Immature natural killer cell (primary cell): ENCODE measurements around the gene SLC38A6. TPM values are rescaled to one million over a fixed set of nuclear protein-coding genes. Genes with fewer than 3 reads are reported as not detected.
A peak's percentile ranks its signal among the peaks of the same experiment; 100 is the strongest.

Experiments
- DNase-seq, 3 donors: peaks; one replicate each; pipeline ENCODE4 v3.0.0; 2022; ENCODE audit warnings: mixed read lengths in 1 of 3
- H3K27ac Mint-ChIP-seq, 6 donors: one replicate each; pipeline ENCODE4 v1.8.0; 2020; ENCODE audit warnings: mixed read lengths in 6 of 6, mild to moderate bottlenecking in 5 of 6, inconsistent platforms in 4 of 6, moderate library complexity in 3 of 6
- H3K27me3 Mint-ChIP-seq, 3 donors: one replicate each; pipeline ENCODE4 v1.8.0; 2020 to 2021; ENCODE audit warnings: low read depth in 3 of 3, mild to moderate bottlenecking in 3 of 3, mixed read lengths in 3 of 3, moderate library complexity in 3 of 3, inconsistent platforms in 1 of 3
- H3K36me3 Mint-ChIP-seq, 3 donors: one replicate each; pipeline ENCODE4 v1.8.0; 2020; ENCODE audit warnings: mixed read lengths in 3 of 3, inconsistent platforms in 2 of 3, mild to moderate bottlenecking in 2 of 3
- H3K4me1 Mint-ChIP-seq, 2 donors: one replicate each; pipeline ENCODE4 v1.8.0; 2020; ENCODE audit warnings: inconsistent platforms in 2 of 2, mild to moderate bottlenecking in 2 of 2, mixed read lengths in 2 of 2, moderate library complexity in 1 of 2
- H3K4me3 Mint-ChIP-seq, 5 donors: one replicate each; pipeline ENCODE4 v1.8.0; 2020; ENCODE audit warnings: mild to moderate bottlenecking in 5 of 5, mixed read lengths in 5 of 5, inconsistent platforms in 3 of 5, moderate library complexity in 3 of 5
- H3K9me3 Mint-ChIP-seq, 6 donors: one replicate each; pipeline ENCODE4 v1.8.0; 2020; ENCODE audit warnings: mild to moderate bottlenecking in 6 of 6, mixed read lengths in 6 of 6, inconsistent platforms in 4 of 6, moderate library complexity in 3 of 6
- polyA plus RNA-seq, 3 donors: library from polyadenylated mRNA; unstranded; fragments of 300-500 nt; fragmentation: Illumina TruSeq; gene quantifications; one replicate each; pipeline ENCODE4 v1.2.3, GENCODE V29; 2021

The SLC38A6 gene
- 1 to 10 TPM; 2.7 to 3.9 (median 2.7) TPM for polyA plus RNA-seq

- peak; percentile 91 to 92 (median 91) for DNase-seq
- Mint-ChIP-seq H3K4me1 (peaks cover 2 to 5% of the 10 kb centered on the region in 2 donors), H3K27me3 (no peaks in the 10 kb centered on the region), H3K27ac (no peak within 1 kb of the TSS), H3K9me3 (no peaks in the 10 kb centered on the region), H3K36me3 (peaks cover 0 to 7% (median 5%) of the 10 kb centered on the region in 3 donors), H3K4me3 (no peak within 1 kb of the TSS)
Measured at GRCh38 chr14:60980811-60981632, at the start of gene SLC38A6, which contains the start of gene TRMT5. Gene SLC38A6, plus strand, starts transcription at chr14:60981245. Its CDS starts 33 bp downstream, at chr14:60981278. Gene TRMT5, minus strand, starts transcription at chr14:60981079. Its CDS starts 106 bp downstream, at chr14:60980973.

DNA sequence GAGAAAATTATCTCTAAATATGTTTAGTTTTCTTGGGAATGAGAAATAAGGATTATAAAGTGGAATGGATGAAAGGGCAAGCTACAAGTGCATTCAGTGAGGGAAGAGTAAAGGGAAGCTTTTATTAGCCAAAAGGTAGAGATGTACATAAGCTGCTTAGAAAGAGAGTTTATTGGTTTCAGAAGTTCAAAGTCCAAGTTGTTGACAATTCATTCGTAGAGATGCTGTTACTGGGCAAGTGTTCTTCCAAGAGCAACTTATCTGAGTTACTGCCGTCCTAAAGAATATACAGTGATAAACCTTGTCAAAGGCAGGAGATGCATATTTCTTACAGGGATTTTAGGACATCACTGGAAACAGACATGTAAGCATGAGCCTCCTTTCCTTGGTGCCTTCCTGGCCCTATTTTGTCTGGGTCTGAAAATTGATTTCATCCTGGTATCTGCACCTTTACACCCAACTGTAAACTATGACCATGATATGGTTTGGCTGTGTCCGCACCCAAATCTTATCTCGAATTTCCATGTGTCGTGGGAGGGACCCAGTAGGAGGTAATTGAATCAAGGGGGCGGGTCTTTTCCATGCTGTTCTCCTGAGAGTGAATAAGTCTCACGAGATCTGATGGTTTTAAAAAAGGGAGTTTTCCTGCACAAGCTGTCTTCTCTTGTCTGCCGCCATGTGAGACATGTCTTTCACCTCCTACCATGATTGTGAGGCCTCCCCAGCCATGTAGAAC, 47.0 kb upstream of the SLC38A6 start:
- Mint-ChIP-seq H3K27me3 (no peaks in the 10 kb centered on the region), H3K4me3 (no peak overlapping the region), H3K27ac (no peak overlapping the region), H3K36me3 (peaks cover 0 to 5% (median 0%) of the 10 kb centered on the region in 3 donors), H3K4me1 (peaks cover 4 to 10% of the 10 kb centered on the region in 2 donors), H3K9me3 (no peaks in the 10 kb centered on the region)
- no peak for DNase-seq

DNA sequence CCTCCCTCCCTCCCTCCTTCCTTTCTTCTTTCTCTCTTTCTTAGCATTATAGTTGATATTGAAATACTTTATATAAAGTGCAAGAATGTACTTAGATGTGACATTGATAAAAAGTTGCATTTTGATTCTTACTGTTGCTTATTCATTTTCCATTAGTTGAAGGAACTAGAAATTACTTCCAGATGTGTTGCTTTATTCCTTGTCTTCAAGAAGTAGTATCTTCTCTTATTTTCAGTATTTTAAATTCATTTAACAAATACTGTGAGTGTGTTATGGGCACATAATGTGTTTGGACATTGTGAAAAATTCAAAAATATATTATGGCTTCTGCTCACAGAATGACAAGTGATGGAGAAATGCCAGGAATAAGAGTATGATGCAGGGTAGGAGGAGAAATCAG, 45.7 kb upstream of the SLC38A6 start:
- Mint-ChIP-seq H3K4me3 (no peak overlapping the region), H3K9me3 (no peaks in the 10 kb centered on the region), H3K4me1 (peaks cover 4 to 10% of the 10 kb centered on the region in 2 donors), H3K27ac (no peak overlapping the region), H3K36me3 (peaks cover 0 to 9% (median 0%) of the 10 kb centered on the region in 3 donors), H3K27me3 (no peaks in the 10 kb centered on the region)
- no peak for DNase-seq

DNA sequence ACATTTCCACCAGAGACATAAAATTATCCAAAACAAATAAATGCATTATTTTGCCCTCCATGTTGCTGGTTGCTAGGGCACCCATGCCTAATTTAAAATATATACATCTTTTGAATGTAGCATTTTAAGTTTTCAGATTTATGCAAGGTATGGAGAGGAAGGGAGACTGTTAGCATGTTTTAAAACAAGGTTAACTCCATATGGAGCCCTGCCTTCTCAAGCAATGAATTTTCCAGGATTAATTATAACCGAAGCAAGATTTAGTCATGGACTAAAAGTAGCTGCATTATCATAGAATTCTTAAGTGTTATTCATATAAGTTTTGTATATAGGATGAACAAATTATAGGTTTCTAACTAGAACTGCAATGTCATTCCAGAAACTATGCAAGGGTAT, 37.4 kb upstream of the SLC38A6 start:
- DNase-seq: no peak
- Mint-ChIP-seq H3K4me1 (no peaks in the 10 kb centered on the region), H3K36me3 (peaks cover 0 to 13% (median 9%) of the 10 kb centered on the region in 3 donors), H3K27ac (no peak overlapping the region), H3K4me3 (no peak overlapping the region), H3K9me3 (no peaks in the 10 kb centered on the region), H3K27me3 (peaks cover 0 to 2% (median 0%) of the 10 kb centered on the region in 3 donors)

- no peaks in the 10 kb centered on the region for H3K9me3 Mint-ChIP-seq
- no peak overlapping the region for H3K4me3 Mint-ChIP-seq
- H3K27me3 Mint-ChIP-seq: peaks cover 0 to 2% (median 0%) of the 10 kb centered on the region in 3 donors
- H3K27ac Mint-ChIP-seq: no peak overlapping the region
- no peak for DNase-seq
- H3K4me1 Mint-ChIP-seq: no peaks in the 10 kb centered on the region
- H3K36me3 Mint-ChIP-seq: peaks cover 0 to 13% (median 7%) of the 10 kb centered on the region in 3 donors
Measured at GRCh38 chr14:60944204-60944603, 36.8 kb upstream of the SLC38A6 start.

- no peak for DNase-seq
- H3K4me3 Mint-ChIP-seq: no peak overlapping the region
- no peaks in the 10 kb centered on the region for H3K9me3 Mint-ChIP-seq
- peaks cover 0 to 13% (median 4%) of the 10 kb centered on the region in 3 donors for H3K36me3 Mint-ChIP-seq
- no peaks in the 10 kb centered on the region for H3K4me1 Mint-ChIP-seq
- H3K27ac Mint-ChIP-seq: no peak overlapping the region
- H3K27me3 Mint-ChIP-seq: peaks cover 0 to 2% (median 0%) of the 10 kb centered on the region in 3 donors
Measured at GRCh38 chr14:60945984-60946383, 35.1 kb upstream of the SLC38A6 start.

DNA sequence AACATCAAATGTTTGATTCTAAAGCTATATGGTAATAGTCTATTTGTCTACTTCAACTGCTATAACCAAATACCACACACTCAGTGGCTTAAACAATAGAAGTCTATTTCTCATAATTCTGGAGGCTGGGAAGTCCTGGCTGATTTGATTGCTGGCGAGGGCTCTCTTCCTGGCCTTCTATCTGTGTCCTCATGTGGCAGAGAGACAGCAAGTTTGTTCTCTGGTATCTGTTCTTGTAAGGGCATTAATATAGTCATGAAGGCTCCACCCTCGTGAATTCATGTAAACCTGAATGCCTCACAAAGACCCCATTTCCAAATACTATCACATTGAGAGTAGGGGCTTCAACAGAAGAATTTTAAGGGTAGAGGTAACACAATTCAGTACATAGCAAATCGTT, 34.3 kb upstream of the SLC38A6 start:
- no peak overlapping the region for H3K4me3 Mint-ChIP-seq
- H3K36me3 Mint-ChIP-seq: peaks cover 0 to 10% (median 4%) of the 10 kb centered on the region in 3 donors
- no peak overlapping the region for H3K27ac Mint-ChIP-seq
- H3K4me1 Mint-ChIP-seq: no peaks in the 10 kb centered on the region
- DNase-seq: no peak
- no peaks in the 10 kb centered on the region for H3K9me3 Mint-ChIP-seq
- peaks cover 0 to 2% (median 0%) of the 10 kb centered on the region in 3 donors for H3K27me3 Mint-ChIP-seq

- Mint-ChIP-seq H3K27me3 (no peaks in the 10 kb centered on the region), H3K9me3 (peaks cover 4 to 13% (median 10%) of the 10 kb centered on the region in 6 donors), H3K4me1 (no peaks in the 10 kb centered on the region), H3K27ac (no peak overlapping the region), H3K4me3 (no peak overlapping the region), H3K36me3 (peaks cover 14 to 18% (median 17%) of the 10 kb centered on the region in 3 donors)
- DNase-seq: no peak
Measured at GRCh38 chr14:60951776-60952435, 29.1 kb upstream of the SLC38A6 start.

- no peak for DNase-seq
- H3K27me3 Mint-ChIP-seq: peaks cover 0 to 1% (median 0%) of the 10 kb centered on the region in 3 donors
- H3K27ac Mint-ChIP-seq: no peak overlapping the region
- H3K4me3 Mint-ChIP-seq: no peak overlapping the region
- peaks cover 29 to 43% (median 36%) of the 10 kb centered on the region in 3 donors for H3K36me3 Mint-ChIP-seq
- peaks cover 24 to 50% (median 40%) of the 10 kb centered on the region in 6 donors for H3K9me3 Mint-ChIP-seq
- H3K4me1 Mint-ChIP-seq: no peaks in the 10 kb centered on the region
Measured at GRCh38 chr14:60956202-60956601, 24.8 kb upstream of the SLC38A6 start.

DNA sequence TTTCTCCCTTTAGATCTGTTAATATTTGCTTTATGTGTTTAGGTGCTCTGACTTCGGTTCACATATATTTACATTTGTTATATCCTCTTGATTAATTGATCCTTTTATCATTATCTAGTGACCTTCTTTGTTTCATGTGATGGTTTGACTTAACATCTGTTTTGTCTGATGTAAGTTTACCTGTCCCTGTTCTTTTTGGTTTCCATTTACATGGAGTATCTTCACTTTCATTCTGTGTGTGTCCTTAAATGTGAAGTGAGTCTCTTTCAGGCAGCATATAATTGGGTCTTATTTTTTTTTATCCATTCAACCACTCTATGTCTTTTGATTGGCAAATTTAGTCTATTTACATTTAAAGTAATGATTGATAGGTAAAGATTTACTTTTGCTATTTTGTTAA, 24.4 kb upstream of the SLC38A6 start:
- Mint-ChIP-seq H3K27me3 (peaks cover 0 to 2% (median 1%) of the 10 kb centered on the region in 3 donors), H3K36me3 (peaks cover 29 to 48% (median 36%) of the 10 kb centered on the region in 3 donors), H3K9me3 (peaks cover 24 to 50% (median 40%) of the 10 kb centered on the region in 6 donors), H3K27ac (no peak overlapping the region), H3K4me1 (no peaks in the 10 kb centered on the region), H3K4me3 (no peak overlapping the region)
- DNase-seq: no peak

DNA sequence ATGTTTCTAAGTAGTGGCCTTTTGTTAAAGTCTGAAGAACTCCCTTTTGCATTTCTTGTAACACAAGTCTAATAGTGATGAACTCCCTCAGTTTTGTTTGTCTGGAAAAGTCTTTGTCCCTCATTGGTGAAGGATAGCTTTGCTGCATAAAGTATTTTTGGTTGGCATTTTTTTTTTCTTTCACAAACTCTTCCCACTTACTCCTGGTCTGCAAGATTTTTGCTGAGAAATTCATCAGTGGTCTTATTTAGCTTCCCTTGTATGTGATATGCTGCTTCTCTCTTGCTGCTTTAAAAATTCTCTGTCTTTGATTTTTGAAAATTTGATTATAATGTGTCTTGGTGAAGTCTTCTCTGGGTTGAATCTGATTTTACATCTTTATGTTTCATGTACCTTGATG, 22.9 kb upstream of the SLC38A6 start:
- H3K27me3 Mint-ChIP-seq: peaks cover 0 to 2% (median 1%) of the 10 kb centered on the region in 3 donors
- peaks cover 29 to 48% (median 36%) of the 10 kb centered on the region in 3 donors for H3K36me3 Mint-ChIP-seq
- H3K27ac Mint-ChIP-seq: no peak overlapping the region
- no peak for DNase-seq
- no peak overlapping the region for H3K4me3 Mint-ChIP-seq
- H3K9me3 Mint-ChIP-seq: peaks cover 24 to 50% (median 40%) of the 10 kb centered on the region in 6 donors
- no peaks in the 10 kb centered on the region for H3K4me1 Mint-ChIP-seq

DNA sequence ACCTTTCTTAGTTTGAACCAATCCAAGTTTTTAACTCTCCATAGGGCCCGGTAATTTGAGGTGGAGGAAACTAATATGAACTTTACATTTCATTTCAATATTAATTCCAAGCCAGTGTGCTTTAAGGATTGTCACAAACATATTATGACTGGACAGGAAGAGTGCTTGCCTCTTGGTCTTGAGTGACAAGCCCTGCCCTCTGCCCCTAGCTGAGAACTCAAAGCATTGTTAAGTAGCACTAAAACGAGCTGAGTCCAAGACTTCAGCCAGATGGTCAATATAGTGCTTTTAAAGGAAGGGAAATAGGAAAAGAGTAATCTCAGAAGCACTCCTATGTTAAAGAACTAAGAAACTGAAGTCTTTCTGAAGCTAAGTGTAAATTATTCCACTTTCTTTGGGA, 17.3 kb upstream of the SLC38A6 start:
- no peaks in the 10 kb centered on the region for H3K4me1 Mint-ChIP-seq
- peaks cover 6 to 27% (median 13%) of the 10 kb centered on the region in 3 donors for H3K36me3 Mint-ChIP-seq
- peaks cover 7 to 18% (median 12%) of the 10 kb centered on the region in 6 donors for H3K9me3 Mint-ChIP-seq
- peaks cover 0 to 2% (median 1%) of the 10 kb centered on the region in 3 donors for H3K27me3 Mint-ChIP-seq
- no peak for DNase-seq
- H3K27ac Mint-ChIP-seq: no peak overlapping the region
- H3K4me3 Mint-ChIP-seq: no peak overlapping the region

GRCh38 chr14:60964904-60965303, 16.1 kb upstream of the SLC38A6 start:
- Mint-ChIP-seq H3K9me3 (peaks cover 0 to 6% (median 2%) of the 10 kb centered on the region in 6 donors), H3K4me3 (no peak overlapping the region), H3K27me3 (peaks cover 0 to 2% (median 1%) of the 10 kb centered on the region in 3 donors), H3K36me3 (peaks cover 0 to 21% (median 7%) of the 10 kb centered on the region in 3 donors), H3K27ac (no peak overlapping the region), H3K4me1 (no peaks in the 10 kb centered on the region)
- DNase-seq: no peak
